COR-L47 (cell line): ENCODE results near the gene KCNK4.
A peak's percentile ranks its signal among the peaks of the same experiment; 100 is the strongest.
"Not testable (repeated sequence)": the region's sequence is repeated elsewhere in the genome, so short reads cannot be mapped to it uniquely, and the experiment has no call there.

Experiments
- DNase-seq: peaks from one replicate; lab custom pipeline; 2025; lab: John Stamatoyannopoulos, UW

Gene KCNK4

DNA sequence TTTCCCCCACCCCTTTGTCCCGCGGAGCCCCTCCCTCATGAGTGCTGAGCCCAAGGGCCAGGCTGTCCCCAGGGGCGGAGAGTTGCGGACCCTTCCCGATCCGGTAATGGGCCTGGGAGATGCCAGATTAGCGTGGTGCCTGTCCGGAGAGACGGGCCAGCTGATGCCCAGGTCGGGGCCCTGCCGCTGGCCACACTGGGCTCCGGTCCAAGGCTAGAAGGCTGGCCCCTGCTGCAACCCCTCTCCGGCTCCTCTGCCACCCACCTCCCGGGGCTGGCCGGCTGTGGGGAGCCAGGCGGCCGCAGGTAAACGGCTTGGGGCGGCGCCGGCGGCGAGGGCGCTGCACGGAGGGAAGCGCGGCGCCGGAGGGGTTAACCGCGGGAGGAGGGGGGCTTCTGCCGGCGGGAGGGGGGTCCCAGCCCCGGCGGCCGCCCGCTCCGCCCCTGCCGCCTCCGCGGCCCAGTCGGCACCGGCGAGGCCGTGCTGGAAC is at the start of gene KCNK4:
KCNK4 (plus strand) TSS at position 41 of the 490 bp plus-strand sequence. CDS start 1,717 bp downstream, outside the sequence.
- DNase-seq = no peak

DNA sequence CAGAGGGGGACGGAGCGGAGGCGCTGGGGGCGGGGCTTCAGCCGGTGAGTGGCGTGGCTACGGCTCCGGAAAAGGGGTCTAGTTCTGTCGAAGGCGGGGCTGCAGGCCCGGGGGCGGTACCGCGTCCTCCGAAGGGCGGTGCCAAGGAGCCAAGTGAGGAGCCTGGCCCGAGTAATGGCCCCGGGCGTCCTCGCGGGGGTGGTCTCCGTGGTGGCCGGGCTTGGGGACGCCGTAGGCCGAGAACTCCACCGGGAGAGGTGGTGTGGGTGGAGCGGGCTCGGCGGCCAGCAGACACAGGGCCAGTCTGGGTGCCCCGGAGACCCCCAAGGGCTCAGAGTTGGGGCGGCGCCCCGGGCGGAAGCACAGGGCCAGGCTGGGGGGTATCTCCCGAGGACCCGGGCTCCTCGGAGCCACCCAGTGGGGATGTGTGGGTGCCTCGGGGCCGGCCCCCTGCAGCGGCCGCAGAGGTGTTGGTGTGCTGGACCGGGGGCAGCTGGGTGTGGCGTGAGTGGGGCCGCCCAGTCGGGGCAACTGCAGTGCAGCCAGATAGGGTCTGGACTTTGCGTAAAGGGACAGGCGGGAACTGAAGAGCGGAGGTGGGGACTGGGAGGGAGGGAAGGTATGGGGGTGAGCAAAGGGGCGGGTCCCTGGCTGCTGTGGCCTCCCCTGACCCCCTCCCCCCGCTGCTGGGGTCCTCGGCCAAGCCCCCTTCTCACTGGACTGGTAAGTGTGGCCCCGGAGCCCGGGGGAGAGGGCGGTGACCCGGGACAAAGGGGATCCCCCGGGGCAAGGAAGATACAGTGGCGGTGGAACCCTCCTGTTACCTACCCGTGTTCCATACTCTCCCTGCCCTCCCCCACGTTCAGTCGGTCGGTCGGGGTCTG is 49.4 kb upstream of the KCNK4 start:
- no peak for DNase-seq

DNA sequence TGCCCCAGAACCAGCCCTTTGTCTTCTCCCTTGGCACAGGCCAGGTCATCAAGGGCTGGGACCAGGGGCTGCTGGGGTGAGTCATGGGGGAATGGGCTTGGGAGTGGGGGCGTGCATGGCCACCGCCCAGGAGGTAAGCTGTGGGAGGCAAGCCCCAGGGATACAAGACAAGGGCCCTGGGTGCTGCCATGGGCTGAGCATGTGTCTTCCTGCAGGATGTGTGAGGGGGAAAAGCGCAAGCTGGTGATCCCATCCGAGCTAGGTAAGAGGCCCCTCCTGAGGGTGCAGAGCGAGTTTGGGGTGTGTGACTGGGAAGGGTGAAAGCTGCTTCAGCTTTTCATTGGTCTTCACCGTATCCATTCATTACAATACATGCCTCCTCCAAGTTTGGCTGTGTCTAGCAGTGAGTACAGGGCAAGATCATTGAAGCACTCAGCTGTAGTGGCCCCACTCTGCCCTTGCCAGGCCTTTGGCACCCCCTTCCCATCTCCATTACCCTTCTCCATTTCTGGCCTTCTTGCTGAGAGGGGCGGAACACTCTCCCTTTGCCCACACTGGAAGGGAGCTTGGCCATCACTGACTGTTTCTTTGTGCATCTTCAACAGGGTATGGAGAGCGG is 47.8 kb upstream of the KCNK4 start:
- DNase-seq = no peak

DNA sequence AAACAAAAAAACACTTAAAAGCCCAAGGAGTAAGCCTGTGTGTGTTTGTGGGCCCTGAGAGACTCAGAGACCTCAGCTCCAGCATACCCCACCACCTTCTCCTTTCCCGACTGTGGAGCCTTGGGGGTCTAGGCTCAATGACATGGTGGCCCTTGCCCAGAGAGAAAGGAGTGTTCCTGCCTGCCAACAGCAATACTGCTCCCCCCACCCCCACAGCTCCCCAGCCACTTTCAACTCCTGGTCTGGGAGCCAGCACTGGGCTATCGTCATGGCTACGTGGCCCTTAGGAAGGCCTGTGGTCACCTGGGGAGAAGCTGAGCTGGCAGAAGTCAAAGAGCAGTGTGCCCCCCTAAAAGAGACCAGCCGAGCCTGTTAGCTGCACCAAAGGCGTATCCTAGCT is 47.0 kb upstream of the KCNK4 start:
- DNase-seq = no peak

DNA sequence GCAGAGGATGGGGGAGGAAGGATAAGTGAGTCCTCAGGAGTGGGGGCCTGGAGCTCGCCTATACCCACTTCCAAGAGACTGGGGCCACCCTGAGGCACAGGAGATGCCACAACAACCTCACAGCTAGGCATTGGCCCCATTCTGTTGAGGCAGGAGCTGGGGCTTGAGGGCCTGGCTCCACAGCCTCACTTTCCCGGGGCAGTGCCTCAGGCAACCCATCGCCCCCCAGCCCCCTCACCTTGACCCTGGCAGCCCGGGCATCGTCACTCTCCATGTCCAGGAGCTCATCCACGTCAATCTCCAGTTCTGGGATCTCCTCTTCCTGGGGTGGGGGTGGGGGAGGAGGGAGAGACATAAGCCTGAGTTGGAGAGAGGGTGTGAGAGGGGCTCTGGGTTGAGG is 46.1 kb upstream of the KCNK4 start:
- DNase-seq = no peak

DNA sequence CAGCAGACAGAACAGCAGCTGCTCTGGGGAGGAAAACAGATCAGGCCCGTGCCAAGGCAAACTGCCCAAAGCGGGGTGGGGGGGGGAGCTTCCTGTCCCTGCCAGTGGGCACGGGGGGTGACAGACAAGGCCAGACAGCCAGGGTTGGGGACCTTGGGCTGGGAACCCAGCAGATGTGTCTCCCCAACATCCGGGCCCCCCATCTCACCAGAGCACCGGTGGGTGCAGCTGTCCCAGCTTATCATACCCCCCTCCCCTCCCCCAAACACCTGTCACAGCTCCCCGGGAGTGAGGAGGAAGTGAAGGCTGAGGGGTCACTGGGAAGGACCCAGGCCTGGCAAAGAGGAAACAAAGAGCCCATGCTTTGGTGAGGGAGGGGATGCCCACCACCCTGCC is 45.7 kb upstream of the KCNK4 start:
- DNase-seq = peak; percentile 55

DNA sequence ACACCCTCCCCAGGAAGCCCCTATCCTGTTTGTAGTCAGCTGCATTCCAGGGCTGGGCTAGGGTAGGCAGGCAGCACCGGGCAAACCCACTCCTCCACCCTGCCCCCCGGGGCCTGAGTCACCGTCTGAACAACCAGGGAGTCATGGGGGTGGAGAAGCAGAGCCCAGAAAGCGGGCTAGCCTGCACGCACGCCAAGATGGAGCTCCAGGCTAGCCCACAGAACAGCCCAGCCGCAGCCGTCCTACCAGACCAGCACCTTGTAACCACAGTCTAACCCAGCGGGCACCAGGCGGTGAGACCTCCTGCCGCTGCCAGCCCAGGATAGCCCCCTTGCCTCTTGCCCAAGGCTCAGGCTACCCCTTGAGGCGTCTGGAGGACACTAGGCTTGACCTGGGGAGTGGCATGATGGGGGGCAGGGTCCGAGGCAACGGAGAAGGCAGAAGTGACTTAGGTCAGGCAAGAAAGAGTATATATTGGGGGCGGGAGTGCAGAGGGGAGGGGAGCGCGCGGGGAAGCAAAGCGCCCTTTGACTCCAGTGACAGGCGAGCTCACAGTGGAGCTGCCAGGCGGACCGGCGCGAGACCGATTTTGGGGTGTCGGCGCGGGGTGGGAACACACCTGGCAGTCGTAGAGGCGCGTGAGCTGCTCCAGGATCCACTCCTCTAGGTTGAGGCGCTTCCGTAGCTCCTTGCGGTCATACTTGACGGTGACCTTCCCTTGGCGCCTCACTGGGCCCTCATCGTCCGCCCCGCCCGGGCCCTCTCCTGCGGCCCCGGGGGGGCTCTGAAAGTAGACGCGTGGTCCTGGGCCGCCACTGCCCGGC is 45.1 kb upstream of the KCNK4 start:
- DNase-seq = no peak

DNA sequence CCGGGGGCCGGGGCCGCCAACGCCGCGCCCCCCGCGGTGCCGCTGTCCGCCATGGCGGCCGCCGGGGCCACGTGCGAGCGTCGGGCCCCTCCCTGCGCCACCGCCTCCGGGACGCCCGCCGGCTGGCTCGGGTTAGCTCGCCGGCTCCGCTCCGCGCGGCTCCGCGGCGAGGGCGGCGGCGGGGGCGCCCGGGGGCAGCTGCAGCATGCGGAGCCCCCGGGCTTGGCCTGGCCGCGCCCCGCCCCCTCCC is 44.6 kb upstream of the KCNK4 start:
- DNase-seq = not testable (repeated sequence)

DNA sequence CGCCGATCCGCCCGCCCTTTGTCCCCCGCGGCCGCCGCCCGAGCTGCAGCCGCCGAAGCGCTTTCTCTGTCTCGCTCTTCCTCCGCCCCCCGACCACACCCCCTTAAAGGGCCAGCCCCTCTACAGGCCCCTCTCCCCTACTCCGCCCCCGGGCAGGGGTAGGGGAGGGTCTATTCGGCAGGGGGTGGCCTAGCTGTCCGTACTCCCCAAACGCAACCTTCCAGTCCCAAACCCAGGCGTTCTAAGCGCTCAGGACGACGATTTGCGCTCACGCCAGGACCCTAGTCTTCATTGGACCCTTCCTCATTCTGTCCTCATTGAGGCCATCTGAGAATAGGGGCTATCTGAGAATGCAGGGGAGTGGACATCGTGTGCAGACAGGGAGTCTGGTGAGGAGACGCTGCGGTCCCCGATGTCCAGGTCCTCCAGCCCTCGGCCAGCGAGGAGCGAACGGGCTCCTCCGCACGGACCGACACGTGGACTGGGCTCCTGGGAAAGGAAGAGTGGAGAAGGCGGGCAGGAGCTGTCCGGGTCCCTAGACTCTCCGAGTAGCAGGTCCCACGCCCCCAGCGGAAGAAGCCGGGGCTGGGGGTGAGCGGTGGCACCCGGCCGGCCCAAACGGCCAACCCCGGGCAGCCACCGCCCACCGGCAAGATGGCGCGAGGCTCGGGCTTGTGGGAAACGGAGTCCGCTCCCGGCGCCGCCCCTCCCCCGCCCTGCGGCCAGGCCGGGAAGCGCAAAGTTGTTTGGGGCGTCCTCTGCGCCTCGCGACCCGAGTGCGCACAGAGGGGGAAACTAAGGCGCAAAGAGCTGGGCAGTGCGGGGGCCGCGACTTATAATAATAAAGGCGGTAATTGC is 44.0 kb upstream of the KCNK4 start, which contains the start of gene PPP1R14B:
PPP1R14B (minus strand) TSS at position 73 of the 858 bp plus-strand sequence. CDS start 270 bp downstream, outside the sequence.
- peak; percentile 85 for DNase-seq

DNA sequence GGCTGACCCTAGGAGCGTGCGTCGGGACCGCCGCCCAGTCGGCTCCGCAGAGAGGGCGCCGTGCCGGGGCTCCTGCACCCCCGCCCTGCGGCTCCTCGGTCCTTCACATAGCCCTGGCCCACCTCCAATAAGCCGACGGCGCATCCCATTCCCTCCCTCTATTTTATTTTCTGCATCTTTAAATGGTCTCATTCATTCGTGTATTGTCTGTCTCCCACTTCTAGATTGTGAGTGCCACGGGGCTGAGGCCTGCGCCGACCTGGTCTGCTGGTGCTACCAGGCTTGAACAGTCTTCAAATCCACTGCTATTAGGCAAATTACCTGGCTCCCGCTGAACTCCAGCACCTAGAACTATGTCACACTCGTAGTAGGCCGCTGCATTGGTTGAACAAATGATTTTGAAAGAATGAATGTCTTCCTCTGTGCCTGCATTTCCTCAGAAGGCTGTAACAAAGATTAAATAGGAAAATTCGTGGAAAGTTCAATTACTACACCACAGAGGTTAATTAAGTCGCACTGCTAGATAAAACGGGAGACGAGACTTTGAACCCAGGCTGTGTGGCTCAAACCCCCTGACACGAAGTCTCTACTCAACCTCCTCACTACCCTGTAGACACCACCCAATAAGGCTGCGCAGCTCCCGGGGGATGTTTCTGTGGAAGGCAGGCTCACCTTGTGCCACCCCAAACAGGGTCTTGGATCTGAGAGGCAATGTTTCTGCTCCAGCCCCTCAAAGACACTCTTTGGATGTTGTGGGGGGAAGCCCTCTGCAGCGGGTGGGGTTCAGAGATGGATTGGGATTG is 43.2 kb upstream of the KCNK4 start:
- no peak for DNase-seq

DNA sequence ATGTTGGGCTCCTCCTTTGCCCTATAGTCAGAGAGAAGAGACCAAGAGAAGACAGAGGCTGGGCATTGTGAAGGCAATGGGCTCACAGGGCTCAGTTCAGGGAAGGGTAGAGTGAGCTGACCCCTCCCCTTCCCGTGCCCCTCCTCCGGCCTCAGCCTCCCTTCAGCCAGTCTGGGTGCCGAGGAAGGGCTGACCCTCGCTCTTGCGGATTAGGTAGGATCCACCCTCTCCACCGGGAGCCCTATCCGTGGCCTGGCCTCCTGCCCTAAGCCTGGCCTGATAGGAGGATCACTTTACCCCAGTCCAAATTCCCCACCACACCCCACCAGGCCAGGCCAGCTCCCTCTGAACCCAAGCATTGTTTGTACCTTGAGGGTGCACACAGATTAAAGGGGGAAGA is 42.5 kb upstream of the KCNK4 start:
- no peak for DNase-seq

DNA sequence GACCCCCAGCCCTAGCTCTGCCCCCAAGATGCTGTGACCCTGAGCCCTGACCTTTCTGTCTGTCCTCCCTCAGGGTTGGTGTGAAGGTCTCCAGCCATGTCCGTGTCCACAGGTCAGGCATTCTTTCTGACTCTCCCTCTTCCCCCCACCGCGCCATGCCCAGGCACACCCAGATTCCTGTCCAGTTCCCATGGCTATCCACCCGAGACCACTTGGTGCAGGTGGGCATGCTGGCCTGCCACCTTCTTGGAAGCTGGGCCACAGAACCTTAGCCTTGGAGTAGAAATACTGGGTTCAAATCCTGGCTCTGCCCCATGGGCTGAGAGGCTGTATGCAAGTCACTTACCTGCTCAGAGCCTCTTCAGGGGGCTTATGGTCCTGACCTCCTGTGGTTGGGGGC is 42.1 kb upstream of the KCNK4 start:
- no peak for DNase-seq

DNA sequence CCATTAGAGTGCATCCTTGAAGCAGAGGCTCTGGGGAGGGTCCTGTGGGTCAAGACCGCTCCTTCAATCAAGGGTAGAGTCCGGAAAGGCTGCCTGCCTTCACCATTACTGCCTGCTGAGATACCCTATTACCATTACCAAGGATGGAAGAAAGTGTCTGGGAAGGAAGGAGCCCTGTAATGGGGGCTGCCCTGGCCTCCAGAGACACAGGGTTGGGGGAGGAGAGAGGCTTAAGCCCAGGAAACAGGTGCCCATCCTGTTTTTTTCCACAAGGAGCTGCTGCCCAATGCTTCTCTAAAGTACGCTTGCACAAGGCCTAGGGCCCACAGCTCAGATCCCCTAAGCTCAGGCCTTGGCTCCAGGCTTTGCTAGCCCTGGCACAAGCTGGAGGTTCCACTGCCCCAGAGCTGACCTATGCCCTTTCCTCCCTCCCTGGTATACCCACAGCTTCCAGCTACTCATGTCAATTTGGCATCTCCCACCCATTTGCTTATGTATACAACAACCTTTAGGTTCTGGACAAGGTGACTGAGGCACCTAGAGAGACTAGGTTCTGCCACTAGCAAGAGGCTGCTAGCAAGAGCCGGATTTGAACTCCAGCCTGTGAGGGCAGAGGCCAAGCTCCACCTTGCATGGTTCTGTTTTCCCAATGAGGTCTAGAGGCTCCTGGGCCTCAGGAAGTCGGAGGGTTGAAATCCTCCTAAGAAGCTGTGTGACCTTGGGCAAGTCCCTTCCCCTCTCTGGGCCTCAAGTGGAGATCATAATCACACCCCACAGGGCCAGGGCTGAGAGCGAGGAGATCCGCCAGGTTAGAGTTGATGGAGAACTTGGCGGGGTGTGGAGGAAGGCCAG is 41.3 kb upstream of the KCNK4 start:
- DNase-seq = no peak

DNA sequence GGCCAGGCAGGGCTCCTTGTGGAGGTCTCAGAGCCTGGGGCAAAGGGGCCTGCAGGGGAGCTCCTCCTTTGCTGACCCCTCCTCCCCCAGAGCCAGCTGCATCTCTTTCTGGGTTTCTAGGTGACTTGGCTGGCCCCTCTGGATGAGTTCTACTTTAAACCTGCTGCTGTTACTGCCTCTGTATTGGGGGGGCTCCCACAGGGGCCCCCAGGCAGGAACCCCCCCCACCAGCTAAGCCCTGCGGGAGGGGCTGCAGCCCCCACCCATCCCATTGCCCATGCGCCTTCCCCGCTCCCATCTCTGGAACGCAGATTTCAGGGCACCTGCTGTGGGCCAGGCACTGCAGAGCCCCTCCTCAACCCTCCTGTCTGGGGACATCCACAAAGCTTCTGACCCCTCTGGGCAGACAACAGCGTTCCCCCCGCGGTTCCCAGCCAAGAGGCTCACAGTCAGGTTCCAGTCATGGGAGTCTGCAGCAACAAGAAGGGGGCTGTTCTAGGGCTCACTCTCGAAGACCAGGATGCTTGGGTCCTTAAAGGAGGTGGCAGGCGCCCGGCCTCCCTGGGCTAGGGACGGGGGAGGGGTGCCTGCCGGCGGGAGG is 40.6 kb upstream of the KCNK4 start:
- DNase-seq = peak; percentile 55

DNA sequence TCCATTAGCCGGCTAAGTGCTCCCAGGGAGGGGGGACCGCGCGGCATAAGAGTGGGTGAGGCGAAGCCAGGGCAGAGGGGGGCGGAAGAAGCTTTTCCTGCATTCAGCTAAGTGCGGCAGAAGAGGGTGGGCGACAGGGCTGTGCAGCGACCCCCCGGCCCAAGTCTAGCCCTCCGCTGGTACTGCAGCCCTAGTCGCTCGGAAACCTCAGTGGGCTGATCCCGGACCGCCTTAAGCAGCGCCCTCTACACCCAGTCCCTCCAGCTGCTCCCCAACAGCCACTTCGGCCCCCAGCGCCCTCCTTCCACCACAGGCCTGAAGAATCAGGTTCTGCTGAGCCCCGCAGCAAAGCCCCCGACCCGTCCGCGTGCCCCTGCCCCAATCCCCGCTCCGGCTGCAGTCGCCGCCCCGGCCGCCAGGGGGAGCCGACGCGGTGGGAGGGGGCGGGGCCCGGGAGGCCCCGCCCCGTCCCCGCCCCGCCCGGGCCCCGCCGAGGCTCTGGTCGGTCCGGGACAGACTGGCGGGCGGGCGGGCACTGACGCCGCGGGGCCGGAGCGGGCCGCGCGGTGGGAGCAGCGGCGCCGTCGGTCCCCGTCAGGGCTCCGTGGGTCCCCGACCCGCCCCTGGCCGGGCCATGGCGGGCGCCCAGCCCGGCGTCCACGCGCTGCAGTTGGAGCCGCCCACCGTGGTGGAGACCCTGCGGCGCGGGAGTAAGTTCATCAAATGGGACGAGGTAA is 39.9 kb upstream of the KCNK4 start, which contains the start of gene PLCB3:
PLCB3 (plus strand) TSS at position 515 of the 737 bp plus-strand sequence; CDS start at position 635, 120 bp downstream.
- DNase-seq = no peak

DNA sequence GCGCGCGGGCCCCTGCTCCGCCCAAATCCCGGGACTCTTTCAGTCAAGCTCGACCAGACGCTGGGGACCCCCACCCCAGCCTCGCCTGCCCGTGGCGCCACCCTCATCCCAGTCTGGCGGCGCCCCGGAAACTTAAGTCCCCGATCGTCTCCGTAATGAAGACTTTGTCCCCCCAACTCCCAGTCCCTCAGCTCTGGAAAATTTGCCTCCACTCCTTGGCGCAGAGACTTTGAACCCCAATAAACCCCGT is 39.4 kb upstream of the KCNK4 start:
- no peak for DNase-seq

DNA sequence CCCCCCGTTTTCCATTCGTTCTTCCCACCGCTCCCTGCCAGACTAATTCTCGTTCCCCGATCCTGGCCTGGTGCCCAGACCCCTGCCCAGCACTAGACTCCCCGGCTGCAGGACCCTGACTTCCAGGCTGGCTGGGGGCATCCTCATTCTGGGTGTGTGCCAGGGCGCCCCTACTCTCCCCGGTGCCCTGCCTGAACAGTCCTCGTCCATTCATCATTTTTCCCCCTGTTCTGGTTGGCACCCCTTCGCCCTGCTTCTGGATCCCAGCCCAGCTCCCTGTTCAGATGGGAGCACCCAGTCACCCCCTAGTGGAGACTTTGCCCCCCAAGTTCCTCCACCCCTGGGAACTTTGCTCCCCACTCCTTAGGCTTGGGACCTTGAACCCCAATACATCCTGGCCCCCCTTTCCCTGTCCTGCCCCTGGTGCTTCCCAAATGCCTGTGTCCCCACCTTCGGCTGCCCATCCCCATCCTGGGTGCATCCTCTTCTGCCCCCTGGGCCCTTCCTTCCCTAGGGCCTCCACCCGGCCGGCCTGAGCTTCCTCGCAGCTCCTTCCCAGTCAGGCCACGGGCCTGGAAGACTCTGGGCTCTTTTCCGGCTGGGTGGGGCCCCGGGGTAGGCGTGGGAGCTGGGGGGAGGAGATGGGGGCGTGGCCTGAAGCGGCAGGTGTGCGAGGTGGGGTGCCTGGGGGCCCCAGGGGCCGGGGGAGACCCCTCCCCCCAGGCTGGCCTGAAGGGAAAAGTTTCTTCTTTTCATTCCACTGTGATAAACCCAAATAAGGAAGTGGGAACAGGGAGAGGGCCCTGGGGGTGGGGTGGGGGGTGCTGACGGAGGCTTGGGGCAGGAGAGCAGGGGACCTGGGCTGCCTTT is 38.9 kb upstream of the KCNK4 start:
- no peak for DNase-seq

DNA sequence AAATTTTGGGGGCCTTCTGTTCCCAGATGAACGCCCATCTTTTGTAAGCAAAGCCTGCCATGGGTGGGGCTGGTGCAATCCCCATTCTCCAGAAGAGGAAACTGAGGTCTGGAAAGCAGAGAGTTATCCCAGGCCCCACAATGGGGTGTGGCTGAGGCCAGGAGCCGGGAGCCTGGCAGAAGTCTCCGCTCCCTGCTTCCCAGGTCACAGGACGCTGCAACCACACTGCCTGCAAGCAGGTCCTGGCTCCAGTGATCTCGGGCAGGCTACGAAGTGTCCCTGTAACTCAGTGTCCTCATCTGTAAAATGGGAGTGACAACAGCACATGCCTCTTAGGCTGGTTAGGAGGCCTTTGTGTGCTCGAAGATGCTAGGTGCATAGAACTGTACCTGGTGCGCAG is 38.1 kb upstream of the KCNK4 start:
- no peak for DNase-seq
